Stimulated activated CD4-positive, alpha-beta T cell treated with anti-CD3 and anti-CD28 coated beads, Interleukin-4, amount 100 ng/mL, for 4 hours (primary cell): Measurements from ENCODE around the gene OSBPL3.

Experiments
- DNase-seq, 2 experiments: peaks; one replicate each; pipeline ENCODE4 v3.0.0-alpha.2; 2020

Gene OSBPL3

GRCh38 chr7:24756545-24757352 lies 223.2 kb downstream of the OSBPL3 start:
- DNase-seq: peak; percentile 11 to 12

- DNase-seq: no peak
Measured at GRCh38 chr7:24755541-24756407, 224.2 kb downstream of the OSBPL3 start.

GRCh38 chr7:24754906-24755506 lies 225.0 kb downstream of the OSBPL3 start:
- no peak for DNase-seq

GRCh38 chr7:24752073-24752800 lies 227.7 kb downstream of the OSBPL3 start:
- no peak for DNase-seq

GRCh38 chr7:24751484-24751883 lies 228.5 kb downstream of the OSBPL3 start:
- DNase-seq: no peak

- DNase-seq: no peak
Measured at GRCh38 chr7:24750441-24751055, 229.4 kb downstream of the OSBPL3 start.

- no peak for DNase-seq
Measured at GRCh38 chr7:24748521-24748920, 231.5 kb downstream of the OSBPL3 start.
